GM12864 (cell line): ENCODE data around the gene MRPL49.

ENCODE experiments used
- DNase-seq: peaks from one replicate; pipeline ENCODE4 v3.0.0-alpha.2; 2011; ENCODE audit warnings: low read depth
- H3K4me3 ChIP-seq: 2 replicates; pipeline ENCODE4 v1.5.1; 2011; ENCODE audit warnings: mild to moderate bottlenecking, low read depth, low read length, control low read depth
- CTCF ChIP-seq: IDR thresholded peaks from 2 replicates; pipeline ENCODE4 v1.5.1; 2011; ENCODE audit warnings: low read depth, mild to moderate bottlenecking, moderate library complexity, low read length, control low read depth, inconsistent platforms; ENCODE audit errors: missing control alignments

MRPL49 gene

DNA sequence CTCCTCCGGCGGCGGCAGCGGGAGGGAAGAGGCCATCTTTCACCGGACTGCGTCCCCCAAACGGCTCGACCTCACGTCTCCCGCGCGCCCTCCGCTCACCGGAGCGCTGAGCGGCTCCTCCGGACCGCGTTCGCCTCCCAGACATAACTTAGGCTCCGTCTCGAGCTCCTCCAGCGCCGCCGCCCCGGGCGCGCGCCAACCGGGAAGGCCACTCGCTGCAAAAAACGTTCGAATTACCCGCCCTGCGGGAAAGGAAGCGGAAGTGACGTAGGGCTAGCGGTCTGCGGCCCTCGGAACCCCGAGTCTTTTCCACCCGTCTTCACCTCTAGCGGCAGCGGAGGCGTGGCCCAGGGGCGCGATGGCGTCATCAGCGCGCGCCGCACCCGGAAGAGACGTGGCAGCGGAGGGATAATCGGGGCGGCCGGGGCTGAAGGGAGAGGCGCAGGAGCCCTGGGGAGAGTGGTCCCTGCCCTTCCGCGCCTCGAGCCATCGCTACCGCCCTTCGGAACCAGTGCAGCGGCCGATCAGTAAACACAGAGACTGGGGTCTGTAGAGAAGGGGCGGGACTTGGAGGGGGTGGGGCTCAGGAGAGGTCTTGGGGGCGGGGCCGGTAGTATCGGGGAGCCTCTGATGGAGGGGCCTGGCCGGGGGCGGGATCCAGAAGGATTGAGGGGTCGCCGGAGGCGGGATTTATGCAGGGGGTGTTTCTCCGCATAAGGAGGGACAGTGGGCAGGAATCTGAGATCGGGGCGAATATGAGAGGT is 38.1 kb upstream of the MRPL49 start, which contains the start of the genes CDCA5 and ZFPL1:
CDCA5 (minus strand) TSS at position 207 of the 764 bp plus-strand sequence; CDS start at position 145, 62 bp downstream.
ZFPL1 (plus strand) TSS at position 389 of the 764 bp plus-strand sequence. CDS start 477 bp downstream, outside the sequence.
- TF ChIP-seq CTCF = no peak
- DNase-seq = peak; percentile 85
- peak within 1 kb of the TSS; percentile 92 for H3K4me3 ChIP-seq

- peak overlapping the region; percentile 92 for H3K4me3 ChIP-seq
- DNase-seq = no peak
- no peak for TF ChIP-seq CTCF
These were observed 37.3 kb upstream of the MRPL49 start for GRCh38 chr11:65084598-65085375.

GRCh38 chr11:65085446-65085845 is 36.7 kb upstream of the MRPL49 start:
- H3K4me3 ChIP-seq = no peak overlapping the region; the same call in 1 of the 2 replicates
- no peak for TF ChIP-seq CTCF
- DNase-seq = no peak

DNA sequence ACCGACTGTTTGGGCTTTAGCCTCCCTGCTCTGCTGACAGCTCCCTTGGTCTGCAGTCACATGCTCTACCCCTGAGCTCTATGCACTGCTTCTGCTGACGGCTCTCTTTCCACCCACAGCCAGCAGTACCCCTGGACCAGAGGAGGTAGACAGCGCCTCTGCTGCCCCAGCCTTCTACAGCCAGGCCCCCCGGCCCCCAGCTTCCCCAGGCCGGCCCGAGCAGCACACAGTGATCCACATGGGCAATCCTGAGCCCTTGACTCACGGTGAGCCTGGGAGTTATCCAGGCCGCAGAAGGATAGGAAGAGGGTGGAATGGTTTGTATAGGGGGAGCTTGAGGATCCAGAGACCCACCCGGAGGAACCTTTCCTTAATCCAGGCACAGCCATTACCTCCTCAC is 35.3 kb upstream of the MRPL49 start:
- no peak for TF ChIP-seq CTCF
- no peak overlapping the region for H3K4me3 ChIP-seq
- DNase-seq = no peak

GRCh38 chr11:65087216-65087615 is 34.9 kb upstream of the MRPL49 start:
- H3K4me3 ChIP-seq = no peak overlapping the region
- no peak for DNase-seq
- no peak for TF ChIP-seq CTCF

DNA sequence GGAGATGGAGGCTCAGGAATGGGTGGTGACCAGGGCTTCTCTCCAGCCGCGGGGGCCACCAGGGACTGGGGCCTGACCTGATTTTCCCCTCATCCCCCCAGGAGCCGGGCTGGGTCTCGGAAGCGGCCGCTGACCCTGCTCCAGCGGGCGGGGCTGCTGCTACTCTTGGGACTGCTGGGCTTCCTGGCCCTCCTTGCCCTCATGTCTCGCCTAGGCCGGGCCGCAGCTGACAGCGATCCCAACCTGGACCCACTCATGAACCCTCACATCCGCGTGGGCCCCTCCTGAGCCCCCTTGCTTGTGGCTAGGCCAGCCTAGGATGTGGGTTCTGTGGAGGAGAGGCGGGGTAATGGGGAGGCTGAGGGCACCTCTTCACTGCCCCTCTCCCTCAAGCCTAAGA is 34.3 kb upstream of the MRPL49 start:
- H3K4me3 ChIP-seq = no peak overlapping the region
- no peak for TF ChIP-seq CTCF
- no peak for DNase-seq
